ENCODE measurements around the gene TMUB1.

GRCh38 chr7:151095123-151095797 is 12.0 kb upstream of the TMUB1 start:
- TF ChIP-seq, protein P1, sequence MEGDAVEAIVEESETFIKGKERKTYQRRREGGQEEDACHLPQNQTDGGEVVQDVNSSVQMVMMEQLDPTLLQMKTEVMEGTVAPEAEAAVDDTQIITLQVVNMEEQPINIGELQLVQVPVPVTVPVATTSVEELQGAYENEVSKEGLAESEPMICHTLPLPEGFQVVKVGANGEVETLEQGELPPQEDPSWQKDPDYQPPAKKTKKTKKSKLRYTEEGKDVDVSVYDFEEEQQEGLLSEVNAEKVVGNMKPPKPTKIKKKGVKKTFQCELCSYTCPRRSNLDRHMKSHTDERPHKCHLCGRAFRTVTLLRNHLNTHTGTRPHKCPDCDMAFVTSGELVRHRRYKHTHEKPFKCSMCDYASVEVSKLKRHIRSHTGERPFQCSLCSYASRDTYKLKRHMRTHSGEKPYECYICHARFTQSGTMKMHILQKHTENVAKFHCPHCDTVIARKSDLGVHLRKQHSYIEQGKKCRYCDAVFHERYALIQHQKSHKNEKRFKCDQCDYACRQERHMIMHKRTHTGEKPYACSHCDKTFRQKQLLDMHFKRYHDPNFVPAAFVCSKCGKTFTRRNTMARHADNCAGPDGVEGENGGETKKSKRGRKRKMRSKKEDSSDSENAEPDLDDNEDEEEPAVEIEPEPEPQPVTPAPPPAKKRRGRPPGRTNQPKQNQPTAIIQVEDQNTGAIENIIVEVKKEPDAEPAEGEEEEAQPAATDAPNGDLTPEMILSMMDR (IDR thresholded peaks at IDR 0.05) = no peak
- no peak for TF ChIP-seq POLR2A (IDR thresholded peaks at IDR 0.05)

Measured in lower leg skin (tissue), 3 donors.